GM18526 (cell line): ENCODE data around the gene MAZ.

ENCODE experiments used
- POLR2A ChIP-seq: IDR thresholded peaks from 3 replicates; pipeline ENCODE4 v1.6.1; 2011; ENCODE audit not compliant: insufficient read length; ENCODE audit errors: extremely low read depth

The MAZ gene

GRCh38 chr16:29807426-29808218, 1.3 kb downstream of the MAZ start:
- peak; percentile 54 for TF ChIP-seq POLR2A

GRCh38 chr16:29808219-29808900, 2.0 kb downstream of the MAZ start:
- TF ChIP-seq POLR2A, result no peak

GRCh38 chr16:29809031-29809747, 2.9 kb downstream of the MAZ start:
- peak; percentile 20 for TF ChIP-seq POLR2A

GRCh38 chr16:29809850-29810698, 3.7 kb downstream of the MAZ start:
- no peak for TF ChIP-seq POLR2A

- no peak for TF ChIP-seq POLR2A
These were observed 4.4 kb downstream of the MAZ start for GRCh38 chr16:29810699-29811169.

GRCh38 chr16:29811170-29811895, 5.0 kb downstream of the MAZ start:
- peak; percentile 18 for TF ChIP-seq POLR2A

GRCh38 chr16:29811896-29812665, 5.8 kb downstream of the MAZ start, which contains the start of gene PRRT2:
Gene PRRT2 (plus strand): TSS chr16:29812193. CDS start chr16:29813055, 862 bp downstream.
- no peak for TF ChIP-seq POLR2A

- no peak for TF ChIP-seq POLR2A
These were observed 6.7 kb downstream of the MAZ start for GRCh38 chr16:29812754-29813643.

- TF ChIP-seq POLR2A, result no peak
These were observed 7.6 kb downstream of the MAZ start for GRCh38 chr16:29813644-29814562.

GRCh38 chr16:29814592-29814991, 8.3 kb downstream of the MAZ start:
- TF ChIP-seq POLR2A, result no peak

- TF ChIP-seq POLR2A, result no peak
These were observed 8.8 kb downstream of the MAZ start for GRCh38 chr16:29815032-29815721.
